Astrocyte (in vitro differentiated cells and primary cell): ENCODE measurements around the gene CPNE2.

Experiments
- CTCF ChIP-seq: IDR thresholded peaks from 2 replicates; pipeline ENCODE4 v1.5.1; 2011; ENCODE audit warnings: low read depth, mild to moderate bottlenecking, inconsistent platforms, low read length, moderate library complexity; ENCODE audit not compliant: insufficient read depth
- EZH2 ChIP-seq: IDR thresholded peaks from 2 replicates; pipeline ENCODE4 v1.6.1; 2012; ENCODE audit warnings: mild to moderate bottlenecking, low read length, inconsistent platforms; ENCODE audit not compliant: insufficient read depth

- TF ChIP-seq CTCF (no peak), EZH2 (no peak)
These were observed 59.0 kb downstream of the CPNE2 start for GRCh38 chr16:57151369-57151768.
